Measurements from ENCODE around the gene MYO3B. TPM values are rescaled to one million over a fixed set of nuclear protein-coding genes. Genes with fewer than 3 reads are reported as not detected.

MYO3B gene
- total and polyA plus RNA-seq, 2 of the 8 experiments (the other 6 are each of a cell fraction or from before 2014, with no cell fraction given), result 0.17 to 0.19 TPM

GRCh38 chr2:170371231-170371998 lies 193.5 kb downstream of the MYO3B start:
- POLR2A ChIA-PET (ENCODE audit: partially characterized antibody), result no interaction called here
- no peak overlapping the region for H2BK12ac ChIP-seq (ENCODE audit: low read depth, low read length)
- TF ChIP-seq USF2 (IDR thresholded peaks at IDR 0.05; ENCODE audit: low read length) (no peak), CTBP2 (IDR thresholded peaks at IDR 0.05; ENCODE audit: borderline replicate concordance, insufficient read depth, insufficient read length, low read length) (no peak), JUN (IDR thresholded peaks at IDR 0.05; ENCODE audit: low read depth, low read length) (no peak)

More at GRCh38 chr2:170371231-170371998, 193.5 kb downstream of the MYO3B start:
- CTCF ChIA-PET (ENCODE audit: partially characterized antibody), result interaction anchor here (0.7 to 3.5 kb wide), 10 partner anchors 8 to 448 kb away, joined by 3 to 25 read pairs (median 6); no protein-coding TSS in a partner anchor
- H2AK5ac ChIP-seq (ENCODE audit: low read depth, low read length), result no peak overlapping the region
- H3K56ac ChIP-seq (replicated peaks; ENCODE audit: insufficient read length, low read depth, low read length), result no peak overlapping the region
- H3K4me3 ChIP-seq (ENCODE audit: extremely low read depth in 1 of 4, insufficient read depth in 2 of 4, low read depth in 3 of 4, low read length in 4 of 4), result no peak overlapping the region
- no peak overlapping the region for H2AFZ ChIP-seq (ENCODE audit: low read length)
- H3K27me3 ChIP-seq (replicated peaks in 1 of 4; ENCODE audit: control insufficient read depth in 3 of 4, extremely low read depth in 1 of 4, insufficient read depth in 3 of 4, low read length in 3 of 4), result no peaks in the 10 kb centered on the region
- no peak for DNase-seq (ENCODE audit: low read depth in 1 of 2, low spot score in 2 of 2)
- H3K79me2 ChIP-seq (ENCODE audit: control insufficient read depth in 1 of 2, insufficient read depth in 2 of 2, low read length in 2 of 2), result no peaks in the 10 kb centered on the region
- H2BK120ac ChIP-seq (replicated peaks; ENCODE audit: low read depth, low read length), result no peak overlapping the region
- H3K9ac ChIP-seq (replicated peaks in 1 of 4; ENCODE audit: extremely low read depth in 1 of 4, low read depth in 3 of 4, low read length in 3 of 4), result no peak overlapping the region
- H3K18ac ChIP-seq (ENCODE audit: extremely low read depth, low read length), result no peak overlapping the region
- no peaks in the 10 kb centered on the region for H3K79me1 ChIP-seq (ENCODE audit: low read depth, low read length)
- H3K9me3 ChIP-seq (ENCODE audit: insufficient read depth in 2 of 2, low read depth in 1 of 2, low read length in 1 of 2), result no peaks in the 10 kb centered on the region
- H2BK15ac ChIP-seq (ENCODE audit: low read length), result no peak overlapping the region
- H4K5ac ChIP-seq (ENCODE audit: insufficient read length, low read depth, low read length), result no peak overlapping the region
- no peak overlapping the region for H2BK20ac ChIP-seq (ENCODE audit: low read length)
- FAIRE-seq, result no peak
- H4K8ac ChIP-seq (ENCODE audit: extremely low read depth, insufficient read depth, low read length), result no peak overlapping the region
- H2BK5ac ChIP-seq (ENCODE audit: low read depth, low read length), result no peak overlapping the region
- no peak overlapping the region for H3K14ac ChIP-seq (ENCODE audit: insufficient read length)
- no peak overlapping the region for H3K4me2 ChIP-seq (ENCODE audit: insufficient read depth in 1 of 2, low read depth in 2 of 2, low read length in 2 of 2)
- WGBS, 2 experiments (ENCODE audit: extremely low coverage in 1 of 2, insufficient coverage in 1 of 2, insufficient read length in 1 of 2, insufficient replicate concordance in 2 of 2, low coverage in 1 of 2, low lambda C conversion rate in 2 of 2, missing lambda C conversion rate in 1 of 2), result 79% methylated on average over 6 of the region's 6 CpGs; no CpG with 5 or more reads in 1 of the 2 experiments
- H3K36me3 ChIP-seq (ENCODE audit: control insufficient read depth in 2 of 4, insufficient read depth in 4 of 4, low read length in 3 of 4), result no peaks in the 10 kb centered on the region
- no peak overlapping the region for H4K91ac ChIP-seq (replicated peaks; ENCODE audit: insufficient read length, low read length)
- no peak overlapping the region for H3K23ac ChIP-seq (ENCODE audit: insufficient read length)
- H3K23me2 ChIP-seq (ENCODE audit: low read depth, low read length), result peaks cover 3% of the 10 kb centered on the region
- H3K4ac ChIP-seq (replicated peaks; ENCODE audit: insufficient read length, low read depth, low read length), result no peak overlapping the region
- H4K20me1 ChIP-seq (replicated peaks in 1 of 2; ENCODE audit: control insufficient read depth in 1 of 2, insufficient read depth in 2 of 2, low read length in 2 of 2), result no peaks in the 10 kb centered on the region
- peaks cover 0 to 15% (median 9%) of the 10 kb centered on the region in 4 experiments; a peak in 4 of 7 replicates for H3K4me1 ChIP-seq (replicated peaks in 1 of 4; ENCODE audit: control insufficient read depth in 3 of 4, insufficient read depth in 4 of 4, low read length in 3 of 4)
- H3K27ac ChIP-seq (ENCODE audit: low read depth, low read length), result no peak overlapping the region
